WTC11 (cell line): ENCODE results near the gene LOXL4.

Source experiments
- CBFB ChIP-seq: sonication (generic); formaldehyde crosslinking; IDR thresholded peaks from 2 replicates; pipeline ENCODE4 v1.8.1; 2022; ENCODE audit warnings: mild to moderate bottlenecking, low read depth, missing genetic modification reagents
- NR1H2 ChIP-seq: sonication (generic); formaldehyde crosslinking; IDR thresholded peaks from 2 replicates; pipeline ENCODE4 v1.9.0; 2021; ENCODE audit warnings: mild to moderate bottlenecking, moderate library complexity, missing genetic modification reagents
- TEAD4 ChIP-seq: sonication (generic); formaldehyde crosslinking; IDR thresholded peaks from 2 replicates; pipeline ENCODE4 v1.8.0; 2022; ENCODE audit warnings: mild to moderate bottlenecking, missing genetic modification reagents
- ZNF423 ChIP-seq: fragments of 250-450 bp; sonication (Bioruptor Pico); IDR thresholded peaks from 2 replicates; pipeline ENCODE4 v2.1.2; 2022; ENCODE audit warnings: mild to moderate bottlenecking, moderate library complexity
- TF ChIP-seq, protein P1 (sequence below): sonication (generic); formaldehyde crosslinking; IDR thresholded peaks from 2 replicates; pipeline ENCODE4 v1.8.1; 2023; ENCODE audit warnings: mild to moderate bottlenecking, missing genetic modification reagents, borderline replicate concordance
- TF ChIP-seq, protein P2 (sequence below): sonication (generic); formaldehyde crosslinking; IDR thresholded peaks from 2 replicates; pipeline ENCODE4 v1.8.0; 2023; ENCODE audit warnings: missing genetic modification reagents, mild to moderate bottlenecking, borderline replicate concordance
- TF ChIP-seq, protein P3 (sequence below): fragments of 200-600 bp; IDR thresholded peaks from 2 replicates; pipeline ENCODE4 v1.8.0; 2022; ENCODE audit warnings: antibody characterized with exemption
- TF ChIP-seq, protein P4 (sequence below): sonication (generic); formaldehyde crosslinking; IDR thresholded peaks from 2 replicates; pipeline ENCODE4 v1.8.0; 2022; ENCODE audit warnings: mild to moderate bottlenecking, missing genetic modification reagents
- TF ChIP-seq, protein P5 (sequence below): sonication (generic); formaldehyde crosslinking; IDR thresholded peaks from 2 replicates; pipeline ENCODE4 v1.8.1; 2022; ENCODE audit warnings: low read depth, missing genetic modification reagents, borderline replicate concordance
- TF ChIP-seq, protein P6 (sequence below): sonication (generic); formaldehyde crosslinking; IDR thresholded peaks from 2 replicates; pipeline ENCODE4 v1.8.0; 2022; ENCODE audit warnings: mild to moderate bottlenecking, missing genetic modification reagents
- TF ChIP-seq, protein P7 (sequence below): sonication (generic); formaldehyde crosslinking; IDR thresholded peaks from 2 replicates; pipeline ENCODE4 v1.8.1; 2022; ENCODE audit warnings: mild to moderate bottlenecking, missing genetic modification reagents, moderate library complexity, borderline replicate concordance
- TF ChIP-seq, protein P8 (sequence below): sonication (generic); formaldehyde crosslinking; IDR thresholded peaks from 2 replicates; pipeline ENCODE4 v1.8.0; 2022; ENCODE audit warnings: missing genetic modification reagents
- TF ChIP-seq, protein P9 (sequence below): sonication (generic); formaldehyde crosslinking; IDR thresholded peaks from 2 replicates; pipeline ENCODE4 v1.8.1; 2023; ENCODE audit warnings: mild to moderate bottlenecking, missing genetic modification reagents

DNA sequence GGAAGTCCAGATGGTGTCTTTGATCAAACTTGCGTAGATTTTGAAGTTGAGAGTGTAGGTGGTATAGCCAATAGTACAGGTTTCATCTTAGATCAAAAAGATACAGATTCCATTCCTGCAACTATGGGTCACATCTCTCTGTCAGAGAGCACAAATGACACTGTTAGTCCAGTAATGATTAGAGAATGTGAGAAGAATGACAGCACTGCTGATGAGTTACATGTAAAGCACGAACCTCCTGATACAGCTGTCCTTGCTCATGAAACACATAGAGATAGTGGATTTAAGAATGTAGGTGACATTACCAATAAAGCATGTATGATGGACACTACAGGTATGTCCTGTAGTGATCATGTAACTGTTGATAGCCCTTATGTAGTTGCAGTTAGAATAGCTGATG is 59.1 kb downstream of the LOXL4 start:
- TF ChIP-seq, protein P1, sequence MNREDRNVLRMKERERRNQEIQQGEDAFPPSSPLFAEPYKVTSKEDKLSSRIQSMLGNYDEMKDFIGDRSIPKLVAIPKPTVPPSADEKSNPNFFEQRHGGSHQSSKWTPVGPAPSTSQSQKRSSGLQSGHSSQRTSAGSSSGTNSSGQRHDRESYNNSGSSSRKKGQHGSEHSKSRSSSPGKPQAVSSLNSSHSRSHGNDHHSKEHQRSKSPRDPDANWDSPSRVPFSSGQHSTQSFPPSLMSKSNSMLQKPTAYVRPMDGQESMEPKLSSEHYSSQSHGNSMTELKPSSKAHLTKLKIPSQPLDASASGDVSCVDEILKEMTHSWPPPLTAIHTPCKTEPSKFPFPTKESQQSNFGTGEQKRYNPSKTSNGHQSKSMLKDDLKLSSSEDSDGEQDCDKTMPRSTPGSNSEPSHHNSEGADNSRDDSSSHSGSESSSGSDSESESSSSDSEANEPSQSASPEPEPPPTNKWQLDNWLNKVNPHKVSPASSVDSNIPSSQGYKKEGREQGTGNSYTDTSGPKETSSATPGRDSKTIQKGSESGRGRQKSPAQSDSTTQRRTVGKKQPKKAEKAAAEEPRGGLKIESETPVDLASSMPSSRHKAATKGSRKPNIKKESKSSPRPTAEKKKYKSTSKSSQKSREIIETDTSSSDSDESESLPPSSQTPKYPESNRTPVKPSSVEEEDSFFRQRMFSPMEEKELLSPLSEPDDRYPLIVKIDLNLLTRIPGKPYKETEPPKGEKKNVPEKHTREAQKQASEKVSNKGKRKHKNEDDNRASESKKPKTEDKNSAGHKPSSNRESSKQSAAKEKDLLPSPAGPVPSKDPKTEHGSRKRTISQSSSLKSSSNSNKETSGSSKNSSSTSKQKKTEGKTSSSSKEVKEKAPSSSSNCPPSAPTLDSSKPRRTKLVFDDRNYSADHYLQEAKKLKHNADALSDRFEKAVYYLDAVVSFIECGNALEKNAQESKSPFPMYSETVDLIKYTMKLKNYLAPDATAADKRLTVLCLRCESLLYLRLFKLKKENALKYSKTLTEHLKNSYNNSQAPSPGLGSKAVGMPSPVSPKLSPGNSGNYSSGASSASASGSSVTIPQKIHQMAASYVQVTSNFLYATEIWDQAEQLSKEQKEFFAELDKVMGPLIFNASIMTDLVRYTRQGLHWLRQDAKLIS: no peak
- TF ChIP-seq, protein P2, sequence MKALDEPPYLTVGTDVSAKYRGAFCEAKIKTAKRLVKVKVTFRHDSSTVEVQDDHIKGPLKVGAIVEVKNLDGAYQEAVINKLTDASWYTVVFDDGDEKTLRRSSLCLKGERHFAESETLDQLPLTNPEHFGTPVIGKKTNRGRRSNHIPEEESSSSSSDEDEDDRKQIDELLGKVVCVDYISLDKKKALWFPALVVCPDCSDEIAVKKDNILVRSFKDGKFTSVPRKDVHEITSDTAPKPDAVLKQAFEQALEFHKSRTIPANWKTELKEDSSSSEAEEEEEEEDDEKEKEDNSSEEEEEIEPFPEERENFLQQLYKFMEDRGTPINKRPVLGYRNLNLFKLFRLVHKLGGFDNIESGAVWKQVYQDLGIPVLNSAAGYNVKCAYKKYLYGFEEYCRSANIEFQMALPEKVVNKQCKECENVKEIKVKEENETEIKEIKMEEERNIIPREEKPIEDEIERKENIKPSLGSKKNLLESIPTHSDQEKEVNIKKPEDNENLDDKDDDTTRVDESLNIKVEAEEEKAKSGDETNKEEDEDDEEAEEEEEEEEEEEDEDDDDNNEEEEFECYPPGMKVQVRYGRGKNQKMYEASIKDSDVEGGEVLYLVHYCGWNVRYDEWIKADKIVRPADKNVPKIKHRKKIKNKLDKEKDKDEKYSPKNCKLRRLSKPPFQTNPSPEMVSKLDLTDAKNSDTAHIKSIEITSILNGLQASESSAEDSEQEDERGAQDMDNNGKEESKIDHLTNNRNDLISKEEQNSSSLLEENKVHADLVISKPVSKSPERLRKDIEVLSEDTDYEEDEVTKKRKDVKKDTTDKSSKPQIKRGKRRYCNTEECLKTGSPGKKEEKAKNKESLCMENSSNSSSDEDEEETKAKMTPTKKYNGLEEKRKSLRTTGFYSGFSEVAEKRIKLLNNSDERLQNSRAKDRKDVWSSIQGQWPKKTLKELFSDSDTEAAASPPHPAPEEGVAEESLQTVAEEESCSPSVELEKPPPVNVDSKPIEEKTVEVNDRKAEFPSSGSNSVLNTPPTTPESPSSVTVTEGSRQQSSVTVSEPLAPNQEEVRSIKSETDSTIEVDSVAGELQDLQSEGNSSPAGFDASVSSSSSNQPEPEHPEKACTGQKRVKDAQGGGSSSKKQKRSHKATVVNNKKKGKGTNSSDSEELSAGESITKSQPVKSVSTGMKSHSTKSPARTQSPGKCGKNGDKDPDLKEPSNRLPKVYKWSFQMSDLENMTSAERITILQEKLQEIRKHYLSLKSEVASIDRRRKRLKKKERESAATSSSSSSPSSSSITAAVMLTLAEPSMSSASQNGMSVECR: no peak
- TF ChIP-seq, protein P3, sequence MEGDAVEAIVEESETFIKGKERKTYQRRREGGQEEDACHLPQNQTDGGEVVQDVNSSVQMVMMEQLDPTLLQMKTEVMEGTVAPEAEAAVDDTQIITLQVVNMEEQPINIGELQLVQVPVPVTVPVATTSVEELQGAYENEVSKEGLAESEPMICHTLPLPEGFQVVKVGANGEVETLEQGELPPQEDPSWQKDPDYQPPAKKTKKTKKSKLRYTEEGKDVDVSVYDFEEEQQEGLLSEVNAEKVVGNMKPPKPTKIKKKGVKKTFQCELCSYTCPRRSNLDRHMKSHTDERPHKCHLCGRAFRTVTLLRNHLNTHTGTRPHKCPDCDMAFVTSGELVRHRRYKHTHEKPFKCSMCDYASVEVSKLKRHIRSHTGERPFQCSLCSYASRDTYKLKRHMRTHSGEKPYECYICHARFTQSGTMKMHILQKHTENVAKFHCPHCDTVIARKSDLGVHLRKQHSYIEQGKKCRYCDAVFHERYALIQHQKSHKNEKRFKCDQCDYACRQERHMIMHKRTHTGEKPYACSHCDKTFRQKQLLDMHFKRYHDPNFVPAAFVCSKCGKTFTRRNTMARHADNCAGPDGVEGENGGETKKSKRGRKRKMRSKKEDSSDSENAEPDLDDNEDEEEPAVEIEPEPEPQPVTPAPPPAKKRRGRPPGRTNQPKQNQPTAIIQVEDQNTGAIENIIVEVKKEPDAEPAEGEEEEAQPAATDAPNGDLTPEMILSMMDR: no peak
- TF ChIP-seq ZNF423: no peak
- no peak for TF ChIP-seq NR1H2 (CRISPR knock-in tag)
- TF ChIP-seq, protein P4, sequence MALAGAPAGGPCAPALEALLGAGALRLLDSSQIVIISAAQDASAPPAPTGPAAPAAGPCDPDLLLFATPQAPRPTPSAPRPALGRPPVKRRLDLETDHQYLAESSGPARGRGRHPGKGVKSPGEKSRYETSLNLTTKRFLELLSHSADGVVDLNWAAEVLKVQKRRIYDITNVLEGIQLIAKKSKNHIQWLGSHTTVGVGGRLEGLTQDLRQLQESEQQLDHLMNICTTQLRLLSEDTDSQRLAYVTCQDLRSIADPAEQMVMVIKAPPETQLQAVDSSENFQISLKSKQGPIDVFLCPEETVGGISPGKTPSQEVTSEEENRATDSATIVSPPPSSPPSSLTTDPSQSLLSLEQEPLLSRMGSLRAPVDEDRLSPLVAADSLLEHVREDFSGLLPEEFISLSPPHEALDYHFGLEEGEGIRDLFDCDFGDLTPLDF (CRISPR knock-in tag): no peak
- TF ChIP-seq, protein P5, sequence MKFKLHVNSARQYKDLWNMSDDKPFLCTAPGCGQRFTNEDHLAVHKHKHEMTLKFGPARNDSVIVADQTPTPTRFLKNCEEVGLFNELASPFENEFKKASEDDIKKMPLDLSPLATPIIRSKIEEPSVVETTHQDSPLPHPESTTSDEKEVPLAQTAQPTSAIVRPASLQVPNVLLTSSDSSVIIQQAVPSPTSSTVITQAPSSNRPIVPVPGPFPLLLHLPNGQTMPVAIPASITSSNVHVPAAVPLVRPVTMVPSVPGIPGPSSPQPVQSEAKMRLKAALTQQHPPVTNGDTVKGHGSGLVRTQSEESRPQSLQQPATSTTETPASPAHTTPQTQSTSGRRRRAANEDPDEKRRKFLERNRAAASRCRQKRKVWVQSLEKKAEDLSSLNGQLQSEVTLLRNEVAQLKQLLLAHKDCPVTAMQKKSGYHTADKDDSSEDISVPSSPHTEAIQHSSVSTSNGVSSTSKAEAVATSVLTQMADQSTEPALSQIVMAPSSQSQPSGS (CRISPR knock-in tag): no peak
- TF ChIP-seq TEAD4 (CRISPR knock-in tag): no peak
- TF ChIP-seq, protein P6, sequence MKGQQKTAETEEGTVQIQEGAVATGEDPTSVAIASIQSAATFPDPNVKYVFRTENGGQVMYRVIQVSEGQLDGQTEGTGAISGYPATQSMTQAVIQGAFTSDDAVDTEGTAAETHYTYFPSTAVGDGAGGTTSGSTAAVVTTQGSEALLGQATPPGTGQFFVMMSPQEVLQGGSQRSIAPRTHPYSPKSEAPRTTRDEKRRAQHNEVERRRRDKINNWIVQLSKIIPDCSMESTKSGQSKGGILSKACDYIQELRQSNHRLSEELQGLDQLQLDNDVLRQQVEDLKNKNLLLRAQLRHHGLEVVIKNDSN (CRISPR knock-in tag): no peak
- TF ChIP-seq CBFB: no peak
- TF ChIP-seq, protein P7, sequence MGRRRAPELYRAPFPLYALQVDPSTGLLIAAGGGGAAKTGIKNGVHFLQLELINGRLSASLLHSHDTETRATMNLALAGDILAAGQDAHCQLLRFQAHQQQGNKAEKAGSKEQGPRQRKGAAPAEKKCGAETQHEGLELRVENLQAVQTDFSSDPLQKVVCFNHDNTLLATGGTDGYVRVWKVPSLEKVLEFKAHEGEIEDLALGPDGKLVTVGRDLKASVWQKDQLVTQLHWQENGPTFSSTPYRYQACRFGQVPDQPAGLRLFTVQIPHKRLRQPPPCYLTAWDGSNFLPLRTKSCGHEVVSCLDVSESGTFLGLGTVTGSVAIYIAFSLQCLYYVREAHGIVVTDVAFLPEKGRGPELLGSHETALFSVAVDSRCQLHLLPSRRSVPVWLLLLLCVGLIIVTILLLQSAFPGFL: no peak
- TF ChIP-seq, protein P8, sequence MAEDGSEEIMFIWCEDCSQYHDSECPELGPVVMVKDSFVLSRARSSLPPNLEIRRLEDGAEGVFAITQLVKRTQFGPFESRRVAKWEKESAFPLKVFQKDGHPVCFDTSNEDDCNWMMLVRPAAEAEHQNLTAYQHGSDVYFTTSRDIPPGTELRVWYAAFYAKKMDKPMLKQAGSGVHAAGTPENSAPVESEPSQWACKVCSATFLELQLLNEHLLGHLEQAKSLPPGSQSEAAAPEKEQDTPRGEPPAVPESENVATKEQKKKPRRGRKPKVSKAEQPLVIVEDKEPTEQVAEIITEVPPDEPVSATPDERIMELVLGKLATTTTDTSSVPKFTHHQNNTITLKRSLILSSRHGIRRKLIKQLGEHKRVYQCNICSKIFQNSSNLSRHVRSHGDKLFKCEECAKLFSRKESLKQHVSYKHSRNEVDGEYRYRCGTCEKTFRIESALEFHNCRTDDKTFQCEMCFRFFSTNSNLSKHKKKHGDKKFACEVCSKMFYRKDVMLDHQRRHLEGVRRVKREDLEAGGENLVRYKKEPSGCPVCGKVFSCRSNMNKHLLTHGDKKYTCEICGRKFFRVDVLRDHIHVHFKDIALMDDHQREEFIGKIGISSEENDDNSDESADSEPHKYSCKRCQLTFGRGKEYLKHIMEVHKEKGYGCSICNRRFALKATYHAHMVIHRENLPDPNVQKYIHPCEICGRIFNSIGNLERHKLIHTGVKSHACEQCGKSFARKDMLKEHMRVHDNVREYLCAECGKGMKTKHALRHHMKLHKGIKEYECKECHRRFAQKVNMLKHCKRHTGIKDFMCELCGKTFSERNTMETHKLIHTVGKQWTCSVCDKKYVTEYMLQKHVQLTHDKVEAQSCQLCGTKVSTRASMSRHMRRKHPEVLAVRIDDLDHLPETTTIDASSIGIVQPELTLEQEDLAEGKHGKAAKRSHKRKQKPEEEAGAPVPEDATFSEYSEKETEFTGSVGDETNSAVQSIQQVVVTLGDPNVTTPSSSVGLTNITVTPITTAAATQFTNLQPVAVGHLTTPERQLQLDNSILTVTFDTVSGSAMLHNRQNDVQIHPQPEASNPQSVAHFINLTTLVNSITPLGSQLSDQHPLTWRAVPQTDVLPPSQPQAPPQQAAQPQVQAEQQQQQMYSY (CRISPR knock-in tag): no peak
- TF ChIP-seq, protein P9, sequence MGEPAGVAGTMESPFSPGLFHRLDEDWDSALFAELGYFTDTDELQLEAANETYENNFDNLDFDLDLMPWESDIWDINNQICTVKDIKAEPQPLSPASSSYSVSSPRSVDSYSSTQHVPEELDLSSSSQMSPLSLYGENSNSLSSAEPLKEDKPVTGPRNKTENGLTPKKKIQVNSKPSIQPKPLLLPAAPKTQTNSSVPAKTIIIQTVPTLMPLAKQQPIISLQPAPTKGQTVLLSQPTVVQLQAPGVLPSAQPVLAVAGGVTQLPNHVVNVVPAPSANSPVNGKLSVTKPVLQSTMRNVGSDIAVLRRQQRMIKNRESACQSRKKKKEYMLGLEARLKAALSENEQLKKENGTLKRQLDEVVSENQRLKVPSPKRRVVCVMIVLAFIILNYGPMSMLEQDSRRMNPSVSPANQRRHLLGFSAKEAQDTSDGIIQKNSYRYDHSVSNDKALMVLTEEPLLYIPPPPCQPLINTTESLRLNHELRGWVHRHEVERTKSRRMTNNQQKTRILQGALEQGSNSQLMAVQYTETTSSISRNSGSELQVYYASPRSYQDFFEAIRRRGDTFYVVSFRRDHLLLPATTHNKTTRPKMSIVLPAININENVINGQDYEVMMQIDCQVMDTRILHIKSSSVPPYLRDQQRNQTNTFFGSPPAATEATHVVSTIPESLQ: no peak
